GM21381 (cell line): ENCODE results near the gene THSD4.
"Not testable (repeated sequence)": the region's sequence is repeated elsewhere in the genome, so short reads cannot be mapped to it uniquely, and the experiment has no call there.

Experiments used
- ATAC-seq: cut with Tn5 transposase; IDR thresholded peaks from one replicate; pipeline ENCODE4 v1.9.1; 2021; ENCODE audit warnings: mild to moderate bottlenecking, moderate library complexity; ENCODE audit not compliant: unreplicated experiment

The THSD4 gene

DNA sequence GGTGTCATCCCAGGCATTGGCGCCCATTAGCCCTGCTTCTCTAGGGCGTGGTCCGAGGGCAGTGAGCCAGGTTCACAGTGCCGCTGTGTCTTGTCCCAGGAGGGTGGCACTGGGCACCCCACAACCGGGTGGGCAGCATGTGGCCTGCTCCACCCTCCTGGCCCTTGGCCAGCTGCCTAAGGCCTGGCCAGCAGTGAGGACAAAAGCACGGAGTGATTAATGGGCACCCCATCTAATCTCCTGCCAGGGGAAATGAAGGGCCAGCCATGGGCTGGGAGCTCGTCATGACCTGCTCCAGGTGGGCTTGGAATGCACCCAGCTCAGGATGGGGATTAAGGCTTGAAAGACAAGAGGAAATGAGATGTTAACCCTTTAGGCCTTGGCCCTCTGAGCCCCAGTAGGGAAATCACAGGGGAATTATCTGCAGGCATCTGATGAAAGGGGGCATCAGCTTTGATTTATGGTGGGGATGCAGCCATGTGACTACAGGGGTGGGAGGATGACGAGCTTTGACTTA lies 5.2 kb downstream of the THSD4 start:
- no peak for ATAC-seq

DNA sequence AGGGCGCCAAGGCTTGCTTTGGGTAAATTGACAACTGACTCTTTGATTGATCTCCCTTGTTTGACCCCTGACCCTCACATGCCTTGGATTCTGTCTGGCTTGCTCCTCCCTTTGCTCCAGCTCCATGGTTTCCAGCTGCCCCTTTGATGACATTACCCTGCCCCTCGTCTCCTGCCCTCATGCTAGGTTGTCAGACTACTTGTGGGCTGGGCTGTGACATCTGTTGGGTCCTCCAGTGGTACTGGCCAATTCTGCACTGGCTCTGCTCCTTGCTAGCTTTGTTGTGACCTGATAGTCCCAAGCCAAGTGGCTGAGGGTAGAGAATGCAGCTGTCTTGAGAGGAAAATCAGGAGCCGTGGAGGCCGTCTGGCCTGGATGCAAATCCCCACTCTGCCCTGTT lies 6.2 kb downstream of the THSD4 start:
- no peak for ATAC-seq

DNA sequence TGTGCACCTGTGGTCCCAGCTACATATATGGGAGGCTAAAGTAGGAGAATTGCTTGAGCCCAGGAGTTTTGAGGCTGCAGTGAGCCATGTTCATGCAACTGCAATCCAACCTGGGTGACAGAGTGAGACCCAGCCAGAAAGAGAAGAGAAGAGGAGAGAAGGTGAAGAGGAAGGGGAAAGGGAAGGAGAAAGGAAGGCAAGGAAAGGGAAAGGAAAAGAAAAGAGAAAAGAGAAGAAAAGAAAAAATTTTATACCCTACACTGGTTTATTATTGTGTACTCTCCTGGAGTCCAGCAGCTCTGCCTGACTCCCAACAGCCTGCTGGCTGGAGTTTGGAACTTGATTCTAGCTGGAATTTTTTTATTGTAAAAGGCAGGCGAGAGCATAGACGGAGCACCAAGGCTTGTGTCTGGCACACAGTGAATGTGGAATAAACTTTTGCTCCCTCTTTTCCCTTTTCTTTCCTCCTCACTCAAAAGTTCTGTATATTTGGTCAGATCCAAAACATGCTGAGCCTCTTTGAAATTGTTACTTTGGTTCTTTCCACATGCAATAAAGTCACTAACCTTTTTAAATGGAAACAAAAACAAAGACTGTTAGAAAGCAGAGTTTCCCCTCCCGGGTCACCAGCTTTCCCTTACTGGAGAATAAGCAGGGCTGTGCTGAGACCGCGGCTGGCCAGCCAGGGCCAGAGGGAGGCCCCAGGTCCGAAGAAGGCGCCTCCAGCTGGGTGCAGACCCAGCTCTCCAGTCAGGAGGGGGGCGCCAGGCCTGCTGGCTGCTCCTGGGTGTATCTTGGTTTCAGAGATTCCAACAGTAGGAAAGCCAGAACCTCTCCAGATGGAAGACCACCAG lies 9.9 kb downstream of the THSD4 start:
- no peak for ATAC-seq

DNA sequence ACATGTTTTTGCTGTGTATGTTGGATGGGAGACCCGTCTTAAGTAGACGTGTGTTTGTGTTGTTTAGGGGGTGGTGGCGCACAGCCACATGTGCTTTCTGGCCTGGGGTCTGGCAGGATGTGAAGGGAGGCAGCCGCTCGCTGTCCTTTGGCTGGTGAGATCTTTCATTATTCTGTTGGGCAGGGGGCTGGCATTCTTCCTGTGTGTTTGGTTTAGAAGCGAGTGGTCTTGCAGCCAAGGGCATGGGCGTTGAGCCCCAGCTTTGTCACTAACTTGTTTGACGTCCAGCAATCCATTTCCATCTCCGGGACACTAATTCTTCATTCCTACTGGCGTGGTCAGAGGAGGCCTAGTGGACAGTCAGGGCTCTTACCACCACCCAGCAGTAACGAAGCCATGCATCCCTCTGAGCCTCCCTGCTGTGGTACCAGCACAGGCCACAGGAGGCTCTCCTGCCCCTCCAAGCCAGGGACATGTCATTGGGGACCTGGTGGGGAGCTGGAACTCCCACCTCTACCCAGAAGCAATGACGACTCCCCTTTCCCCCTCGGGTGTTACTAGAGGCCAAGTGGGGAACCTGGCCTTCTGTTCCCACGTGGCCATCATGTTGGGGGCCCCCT lies 10.7 kb downstream of the THSD4 start:
- ATAC-seq: no peak

DNA sequence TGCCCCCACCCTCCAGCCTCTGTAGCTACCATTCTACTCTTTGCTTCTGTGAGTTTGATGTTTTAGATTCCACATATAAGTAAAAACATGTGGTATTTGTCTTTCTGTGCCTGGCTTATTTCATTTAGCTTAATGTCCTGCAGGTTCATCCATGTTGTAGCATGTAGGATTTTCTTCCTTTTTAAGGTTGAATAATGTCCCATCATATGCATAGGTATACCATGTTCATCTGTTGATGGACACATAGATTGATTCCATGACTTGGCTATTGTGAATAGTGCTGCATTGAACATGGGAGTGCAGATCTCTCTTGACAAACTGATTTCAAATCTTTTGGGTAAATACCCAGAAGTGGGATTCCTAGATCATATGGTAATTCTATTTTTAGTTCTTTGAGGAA lies 11.8 kb downstream of the THSD4 start:
- ATAC-seq: no peak

DNA sequence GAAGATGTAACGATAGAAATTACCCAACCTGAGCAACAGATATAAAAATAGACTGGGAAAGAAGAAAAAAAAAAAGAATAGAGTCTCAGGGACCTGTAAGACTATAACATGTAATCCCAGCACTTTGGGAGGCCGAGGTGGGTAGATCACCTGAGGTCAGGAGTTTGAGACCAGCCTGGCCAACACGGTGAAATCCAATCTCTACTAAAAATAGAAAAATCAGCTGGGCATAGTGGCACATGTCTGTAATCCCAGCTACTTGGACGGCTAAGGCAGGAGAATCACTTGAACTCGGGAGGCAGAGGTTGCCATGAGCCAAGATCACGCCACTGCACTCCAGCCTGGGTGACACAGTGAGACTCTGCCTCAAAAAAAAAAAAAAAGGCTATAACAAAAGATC lies 12.9 kb downstream of the THSD4 start:
- ATAC-seq: not testable (repeated sequence)

DNA sequence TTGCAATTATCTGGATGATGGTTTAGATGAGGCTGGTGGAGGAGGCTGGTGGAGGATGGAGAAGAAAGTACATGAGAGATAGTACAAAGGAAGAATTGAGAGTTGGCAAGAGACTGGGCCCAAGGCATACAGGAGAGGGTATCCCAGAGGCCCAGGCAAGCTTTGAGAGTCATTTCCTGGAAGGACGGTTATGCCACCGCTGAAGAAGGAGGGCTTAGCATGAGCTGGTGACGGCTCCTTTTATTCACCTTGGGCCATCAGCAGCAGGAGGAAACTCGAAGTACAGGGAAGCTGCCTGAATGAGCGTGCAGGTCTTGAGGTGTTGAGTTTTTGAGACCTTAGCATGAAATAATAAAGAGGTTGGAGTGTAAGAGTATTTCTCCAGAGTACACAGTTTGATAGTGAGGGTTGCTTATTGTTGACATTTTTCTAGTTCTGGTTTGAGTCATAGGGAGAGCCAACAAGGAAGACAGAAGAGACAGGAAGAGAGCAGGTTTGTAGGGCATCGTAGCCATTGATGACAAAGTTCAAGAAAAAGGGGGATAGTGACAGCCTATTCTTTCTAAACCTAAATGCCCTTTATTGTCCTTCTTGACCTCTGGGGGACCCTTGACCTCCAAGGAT lies 13.8 kb downstream of the THSD4 start:
- ATAC-seq: no peak

DNA sequence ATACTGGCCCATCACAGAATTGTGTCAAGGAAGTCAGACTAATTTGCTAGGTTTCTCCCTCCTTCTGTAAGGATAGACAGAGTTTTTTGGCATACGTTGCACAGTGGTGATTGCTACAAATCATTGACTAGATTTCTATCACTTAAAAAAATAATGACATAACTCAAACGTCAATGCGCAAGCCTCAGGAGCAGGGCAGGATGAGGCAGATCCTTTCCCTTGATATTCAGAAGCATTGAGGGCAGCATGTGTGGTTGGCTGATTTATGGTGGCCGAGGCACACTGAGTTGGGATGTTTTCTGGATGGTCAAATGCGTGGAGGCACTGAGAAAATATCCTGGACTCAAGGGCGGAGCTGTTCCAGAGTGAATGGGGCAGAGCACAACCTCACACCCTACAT lies 14.4 kb downstream of the THSD4 start:
- no peak for ATAC-seq

DNA sequence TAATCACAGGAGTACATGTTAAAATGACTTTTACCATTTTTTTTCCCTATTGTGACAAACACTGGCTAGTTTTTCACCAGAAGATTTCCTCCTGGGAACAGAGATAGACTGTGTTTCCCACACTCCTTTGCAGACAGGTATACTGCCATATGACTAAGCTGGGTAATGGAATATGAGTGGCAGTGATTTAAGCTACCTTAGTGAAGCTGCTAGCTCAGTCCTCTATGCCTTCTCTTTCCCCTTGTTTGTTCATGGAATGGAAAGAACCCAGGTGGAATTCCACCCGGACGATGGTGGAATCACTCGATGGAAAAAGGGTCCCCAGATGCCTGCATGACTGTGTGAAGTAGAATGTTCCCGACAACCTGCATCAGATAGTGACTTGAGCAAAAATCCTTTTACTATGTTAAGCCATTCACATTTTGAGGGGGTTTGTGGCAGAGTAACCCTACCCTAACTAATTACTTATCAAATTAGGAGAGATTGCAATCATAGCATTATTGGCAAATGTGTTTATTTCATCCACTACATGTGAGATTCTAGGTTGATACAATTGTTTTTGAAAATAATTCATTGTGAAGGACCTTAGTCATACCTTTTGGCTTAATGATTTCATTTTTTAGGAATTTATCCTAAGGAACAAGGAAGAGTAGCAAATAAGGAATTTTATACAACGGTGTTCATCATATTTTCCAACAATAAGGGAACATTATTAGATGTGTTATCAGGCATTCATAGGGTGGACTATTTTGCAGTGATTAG lies 16.5 kb downstream of the THSD4 start:
- ATAC-seq: no peak

DNA sequence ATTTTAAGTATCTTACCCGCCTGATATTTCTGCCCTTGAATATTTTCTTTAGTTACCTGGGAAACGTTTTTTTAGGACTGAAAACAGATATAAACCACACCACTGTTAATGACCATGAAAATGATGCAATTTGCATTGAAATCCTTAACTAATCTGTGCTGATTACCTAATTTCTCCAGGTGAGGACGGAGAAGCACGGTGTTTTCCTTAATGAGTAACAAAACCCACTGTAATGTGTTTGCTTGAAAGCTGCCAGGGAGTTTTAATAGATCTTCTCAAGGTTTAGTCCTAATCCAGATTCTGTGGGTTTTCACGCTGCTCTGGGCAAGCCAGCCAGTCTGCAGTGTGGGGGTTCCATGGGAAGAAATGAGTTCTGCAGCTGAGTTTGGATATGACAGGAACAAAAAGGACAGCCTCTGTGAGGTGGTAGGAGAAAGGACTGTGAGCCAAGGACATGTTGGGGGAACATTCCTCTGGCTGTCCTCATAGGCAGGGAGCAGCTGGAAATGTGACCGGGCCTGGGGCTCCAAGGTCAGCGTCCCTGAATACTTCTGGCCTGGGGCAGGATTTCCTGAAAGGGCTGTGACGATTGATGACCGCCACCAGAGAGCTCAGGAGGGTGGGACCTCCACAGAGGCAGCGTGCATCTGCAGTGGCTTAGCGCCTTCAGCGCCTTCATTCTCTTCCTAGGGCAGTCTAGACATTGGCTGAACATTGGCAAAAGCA lies 18.6 kb downstream of the THSD4 start:
- ATAC-seq: no peak

DNA sequence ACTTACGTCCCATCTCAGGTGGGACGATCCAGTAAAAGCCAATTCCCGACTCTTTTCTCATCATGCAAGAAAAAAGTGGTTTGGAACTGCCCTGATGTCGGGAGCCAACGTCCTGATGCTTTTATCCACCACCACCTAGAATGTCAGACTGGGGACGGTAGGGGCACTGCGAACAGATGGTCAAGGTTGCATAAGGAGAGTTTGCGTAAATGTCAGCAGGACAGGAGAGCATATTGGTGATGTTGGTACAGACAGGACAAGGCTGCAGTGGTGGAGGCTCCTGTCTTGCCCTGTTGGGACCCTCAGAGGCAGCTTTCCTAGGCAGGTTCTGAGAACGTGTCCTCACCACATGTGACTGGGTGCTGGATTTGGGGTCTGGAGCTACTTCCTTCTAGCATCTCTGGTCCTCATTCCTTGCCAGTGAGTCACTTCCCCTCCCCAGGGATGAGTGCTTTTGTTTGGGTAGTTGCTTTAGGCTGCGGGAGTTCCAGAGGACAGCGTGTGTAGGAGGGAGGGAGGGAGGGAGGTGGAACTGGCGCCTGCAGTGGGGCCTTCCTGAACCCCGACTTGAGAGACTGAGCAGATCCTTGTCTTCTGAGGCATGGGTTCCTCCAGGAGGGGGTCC lies 21.0 kb downstream of the THSD4 start:
- no peak for ATAC-seq

DNA sequence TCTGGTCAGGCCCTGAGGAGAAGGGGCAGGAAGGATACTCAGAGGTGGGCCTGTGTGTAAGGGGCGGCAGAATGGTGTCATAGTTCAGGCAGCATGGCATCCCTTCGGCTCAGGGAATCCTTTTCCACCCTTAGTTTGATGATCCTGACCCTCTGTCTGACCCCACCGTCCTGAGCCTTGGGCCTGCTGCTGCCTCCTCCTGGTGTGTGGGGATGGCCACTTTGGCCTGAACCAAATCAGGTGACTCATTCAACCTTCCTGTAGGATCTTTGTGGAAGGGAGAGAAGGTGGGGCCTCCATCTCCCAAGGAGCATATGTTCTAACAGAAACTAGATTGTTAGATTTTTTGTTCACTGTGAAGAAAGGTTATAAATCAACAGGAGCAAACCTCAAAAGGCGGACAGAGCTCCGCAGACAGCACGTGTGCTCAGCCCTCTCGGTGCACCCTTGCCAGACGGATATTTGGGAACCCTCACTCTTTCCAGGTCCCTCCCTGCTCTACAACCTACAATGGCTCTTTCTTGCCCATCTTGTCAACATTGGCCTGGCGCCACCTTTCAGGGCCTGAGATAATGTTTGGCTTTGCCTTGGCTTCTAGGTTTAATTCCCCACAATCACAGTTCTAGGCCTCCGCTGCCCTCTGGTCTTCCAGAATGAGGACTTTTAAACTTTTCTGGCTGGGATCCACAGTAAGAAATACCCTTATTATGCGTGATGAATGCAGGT lies 21.7 kb downstream of the THSD4 start:
- no peak for ATAC-seq

DNA sequence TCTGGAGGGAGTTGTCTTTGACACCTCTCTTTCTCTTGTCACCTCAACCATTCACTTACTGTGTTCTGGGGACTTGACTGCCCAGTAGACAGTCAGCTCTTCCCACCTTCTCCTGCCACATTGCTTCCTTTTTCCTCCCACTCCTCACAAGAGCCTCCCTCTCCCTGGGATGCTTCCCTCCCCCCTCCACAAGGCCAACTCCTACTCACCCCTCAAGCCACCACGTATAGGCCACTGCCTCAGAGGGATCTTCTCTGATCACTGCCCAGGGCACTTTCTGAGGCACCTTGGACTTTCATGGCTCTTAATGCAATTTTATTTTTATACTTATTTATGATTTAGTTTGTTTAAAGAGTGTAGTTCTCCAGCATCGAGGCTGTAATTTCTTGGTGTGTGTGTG lies 23.2 kb downstream of the THSD4 start:
- no peak for ATAC-seq

DNA sequence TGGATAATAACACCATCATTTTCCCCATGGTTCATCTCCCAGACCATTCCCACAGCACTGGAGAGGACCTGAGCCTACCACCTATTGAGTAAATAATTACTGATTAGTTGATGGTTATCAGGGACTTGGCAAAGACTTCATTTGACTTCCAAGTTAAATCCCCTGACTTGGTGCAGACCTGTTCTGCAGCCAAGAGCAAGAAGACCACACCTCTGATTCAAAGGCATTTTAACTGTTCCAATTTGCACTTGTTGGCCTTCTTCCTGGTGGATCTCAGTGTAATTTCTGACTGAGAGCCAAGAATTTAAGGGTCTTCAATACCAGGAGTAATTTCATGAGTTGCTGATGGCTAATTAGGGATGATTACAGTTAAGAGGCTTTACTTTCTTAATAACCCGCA lies 24.0 kb downstream of the THSD4 start:
- no peak for ATAC-seq

DNA sequence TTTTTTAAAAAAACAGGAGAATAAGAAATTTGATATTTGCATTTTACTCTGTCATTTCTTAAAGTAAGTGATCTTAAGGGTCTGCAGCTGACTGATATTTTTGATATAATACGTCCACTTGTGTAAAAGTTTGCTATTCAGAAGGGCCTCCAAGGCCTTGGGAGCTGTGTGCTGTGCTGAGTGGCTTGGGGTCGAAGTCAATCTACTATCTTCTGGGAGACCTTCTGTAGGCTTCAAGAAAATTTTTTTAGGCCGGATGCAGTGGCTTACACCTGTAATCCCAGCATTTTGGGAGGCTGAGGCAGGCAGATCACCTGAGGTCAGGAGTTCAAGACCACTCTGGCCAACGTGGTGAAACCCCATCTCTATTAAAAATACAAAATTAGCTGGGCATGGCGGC lies 26.3 kb downstream of the THSD4 start:
- ATAC-seq: no peak

DNA sequence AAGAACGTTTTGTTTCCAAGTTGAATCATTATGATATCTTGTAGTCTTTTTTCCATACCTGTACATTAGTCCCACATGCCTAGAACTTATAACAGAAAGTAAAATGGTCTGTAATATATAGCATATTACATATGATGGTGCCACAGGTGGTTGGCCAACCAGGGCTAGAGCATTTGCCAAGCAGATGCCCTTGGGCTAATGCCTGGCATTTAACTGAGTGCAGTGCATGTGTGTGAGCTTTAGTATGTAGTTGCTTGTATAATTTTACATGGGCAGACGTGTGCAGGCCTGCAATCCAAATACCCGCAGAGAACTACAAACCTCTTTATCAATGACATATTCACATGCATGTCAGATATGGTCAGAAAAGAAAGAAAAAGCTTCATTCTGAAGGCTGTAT lies 27.5 kb downstream of the THSD4 start:
- no peak for ATAC-seq

DNA sequence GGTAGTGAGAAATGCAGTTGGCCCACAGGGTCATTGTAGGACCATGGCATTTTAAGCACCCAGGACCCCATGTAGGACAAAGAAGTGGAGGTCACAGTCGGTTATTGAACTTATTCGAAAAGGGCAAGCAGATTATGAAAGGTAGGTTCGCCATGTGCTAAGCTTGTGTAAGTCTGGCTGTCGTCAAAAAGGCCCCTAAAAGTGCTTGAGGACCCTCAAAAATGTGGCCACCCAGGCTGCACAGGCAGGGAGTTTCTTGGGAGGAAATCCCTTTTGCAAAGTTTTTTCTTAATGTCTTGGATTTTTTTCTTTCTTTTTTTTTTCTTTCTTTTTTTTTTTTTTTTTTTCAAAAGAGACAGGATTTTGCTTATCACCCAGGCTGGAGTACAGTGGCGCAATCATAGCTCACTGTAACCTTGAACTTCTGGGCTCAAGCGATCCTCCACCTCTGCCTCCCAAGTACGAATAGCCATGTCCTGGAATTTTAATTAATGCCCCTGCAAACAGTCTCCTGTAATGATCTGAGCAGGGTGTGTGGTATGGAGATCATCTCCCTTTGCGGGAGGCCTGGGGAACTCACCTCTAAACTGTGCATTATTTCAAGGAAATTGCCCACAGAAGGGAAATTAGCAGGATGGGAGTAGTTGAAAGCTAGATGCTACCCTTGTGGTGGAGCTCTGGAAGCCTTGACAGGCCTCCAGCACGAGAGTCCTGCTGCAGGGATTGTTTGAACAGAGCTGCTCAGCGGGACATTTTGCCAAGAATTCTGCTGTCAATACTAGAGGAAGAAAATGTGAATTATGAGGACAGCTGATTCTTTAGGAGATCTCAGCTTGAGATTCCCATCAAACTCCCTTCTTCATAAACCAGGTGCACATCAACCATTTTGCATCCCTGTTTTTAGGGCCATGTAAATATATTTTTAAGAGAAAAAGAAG lies 28.4 kb downstream of the THSD4 start:
- ATAC-seq: no peak

DNA sequence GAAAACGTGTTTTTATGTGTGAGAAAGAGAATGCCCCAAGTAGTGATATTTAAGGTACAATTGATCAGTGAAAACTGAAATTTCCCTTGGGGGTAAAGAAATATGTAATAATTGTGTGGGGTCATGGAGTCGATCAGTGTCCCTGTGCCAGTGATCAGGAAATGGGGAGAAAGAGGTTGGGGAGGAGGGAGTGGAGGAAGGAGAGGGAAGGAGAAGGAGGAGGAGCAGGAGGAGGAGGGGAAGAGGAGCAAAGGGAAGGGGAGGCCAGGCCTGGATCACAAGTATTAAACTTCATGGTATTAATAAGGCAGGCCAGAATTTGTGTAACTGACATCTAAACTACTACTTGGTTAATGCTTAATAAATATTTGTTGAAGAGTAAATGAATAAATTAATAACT lies 30.4 kb downstream of the THSD4 start:
- ATAC-seq: no peak
